Gastroesophageal sphincter (tissue), 3 donors: Measurements from ENCODE around the gene SPTBN5.

Experiments used
- CTCF ChIP-seq, 4 experiments: fragments of 200-600 bp in 2 of 4; fragments of 450-650 bp in 2 of 4; sonication (generic) in 1 of 4; IDR thresholded peaks; one replicate each; pipeline ENCODE4 v1.5.1; 2017 to 2019; ENCODE audit warnings: antibody characterized with exemption in 4 of 4, mild to moderate bottlenecking in 2 of 4, moderate library complexity in 2 of 4
- POLR2AphosphoS5 ChIP-seq: sonication (generic); formaldehyde crosslinking; IDR thresholded peaks from one replicate; pipeline ENCODE4 v1.6.1; 2017; ENCODE audit warnings: antibody characterized with exemption

DNA sequence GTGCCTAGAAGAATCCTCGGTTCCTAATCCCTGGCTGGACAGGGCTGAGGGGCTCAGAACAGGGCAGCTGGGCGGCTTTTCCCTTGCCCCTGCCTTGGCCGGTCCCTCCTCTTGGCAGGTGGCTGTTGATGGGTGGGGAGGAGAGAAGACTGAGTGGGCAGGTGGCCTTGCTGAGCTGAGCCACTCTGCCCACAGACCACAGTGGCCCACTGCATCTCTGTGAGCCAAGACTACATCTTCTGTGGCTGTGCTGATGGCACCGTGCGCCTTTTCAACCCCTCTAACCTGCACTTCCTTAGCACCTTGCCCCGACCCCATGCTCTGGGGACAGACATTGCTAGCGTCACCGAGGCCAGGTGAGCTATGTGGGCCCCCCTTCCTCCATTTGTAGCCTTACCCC is 80.4 kb downstream of the SPTBN5 start:
- TF ChIP-seq CTCF (IDR thresholded peaks at IDR 0.05) (no peak), POLR2AphosphoS5 (no peak)
